Endodermal cell (in vitro differentiated cells): ENCODE data around the gene FCAR. TPM values are rescaled to one million over a fixed set of nuclear protein-coding genes. Genes with fewer than 3 reads are reported as not detected.
"Not testable (repeated sequence)": the region's sequence is repeated elsewhere in the genome, so short reads cannot be mapped to it uniquely, and the experiment has no call there.

Experiments used
- DNase-seq: peaks from one replicate; pipeline ENCODE4 v3.0.0-alpha.2; 2017
- H3K27ac ChIP-seq: 2 replicates; pipeline ENCODE4 v1.5.1; 2013; ENCODE audit warnings: mild to moderate bottlenecking, low read depth, low read length, moderate library complexity
- H3K27me3 ChIP-seq: 2 replicates; pipeline ENCODE4 v1.6.1; 2013; ENCODE audit warnings: mild to moderate bottlenecking, low read length, moderate library complexity; ENCODE audit not compliant: insufficient read depth, control insufficient read depth, poor library complexity, severe bottlenecking
- H3K36me3 ChIP-seq: 2 replicates; pipeline ENCODE4 v1.7.0; 2013; ENCODE audit warnings: mild to moderate bottlenecking, low read length, moderate library complexity; ENCODE audit not compliant: control insufficient read depth, insufficient read depth
- H3K4me1 ChIP-seq: one replicate; pipeline ENCODE4 v1.7.0; 2013; ENCODE audit warnings: low read length; ENCODE audit not compliant: control insufficient read depth, insufficient read depth
- H3K4me3 ChIP-seq: 2 replicates; pipeline ENCODE4 v1.5.1; 2013; ENCODE audit warnings: mild to moderate bottlenecking, low read length, moderate library complexity
- H3K9ac ChIP-seq: 2 replicates; pipeline ENCODE4 v1.6.1; 2013; ENCODE audit warnings: mild to moderate bottlenecking, low read length, moderate library complexity; ENCODE audit not compliant: poor library complexity, severe bottlenecking; ENCODE audit errors: extremely low read depth
- H3K9me3 ChIP-seq: 2 replicates; pipeline ENCODE4 v1.6.1; 2013; ENCODE audit warnings: mild to moderate bottlenecking, low read length, moderate library complexity; ENCODE audit not compliant: control insufficient read depth
- H3K27ac Mint-ChIP-seq: 2 replicates; pipeline ENCODE4 v1.8.0; 2020; ENCODE audit warnings: mixed read lengths
- H3K27me3 Mint-ChIP-seq: 2 replicates; pipeline ENCODE4 v1.8.0; 2021; ENCODE audit warnings: mild to moderate bottlenecking, mixed read lengths; ENCODE audit not compliant: insufficient read depth
- H3K36me3 Mint-ChIP-seq: 2 replicates; pipeline ENCODE4 v1.8.0; 2020; ENCODE audit warnings: low read depth, mixed read lengths
- H3K4me1 Mint-ChIP-seq: 2 replicates; pipeline ENCODE4 v1.8.0; 2020; ENCODE audit warnings: mixed read lengths
- H3K4me3 Mint-ChIP-seq: 2 replicates; pipeline ENCODE4 v1.8.0; 2020; ENCODE audit warnings: mild to moderate bottlenecking, moderate library complexity, mixed read lengths
- H3K9me3 Mint-ChIP-seq: 2 replicates; pipeline ENCODE4 v1.8.0; 2020; ENCODE audit warnings: mild to moderate bottlenecking, mixed read lengths
- CTCF ChIP-seq: fragments of 200-600 bp; sonication (generic); conservative IDR thresholded peaks from 2 replicates; pipeline ENCODE4 v1.5.0; 2021; ENCODE audit warnings: antibody characterized with exemption, mild to moderate bottlenecking
- WGBS, 2 experiments: methylation state at CpG; one replicate each; pipeline versions ENCODE4 v1.1.5 to v1.1.7; 2013; ENCODE audit warnings: missing lambda C conversion rate in 2 of 2, mixed read lengths in 1 of 2; ENCODE audit not compliant: insufficient coverage in 1 of 2, insufficient read length in 1 of 2; 5-methylcytosine and 5-hydroxymethylcytosine counted together
- total RNA-seq, 2 donors: library from RNA; stranded (reverse); fragmentation: NEBNext Ultra II Directional in 1 of 2; extraction: Animal tissue kit (Norgen Biotek cat#: 25700) in 1 of 2; gene quantifications; 2 replicates in 1 of 2; 3 replicates in 1 of 2; pipeline ENCODE4 v1.2.1, GENCODE V29; 2021

FCAR gene
- total RNA-seq, 2 donors from 2014 or later, result not detected

GRCh38 chr19:54902061-54902460 lies 28.0 kb downstream of the FCAR start:
- TF ChIP-seq CTCF, result no peak
- H3K9ac ChIP-seq, result no peak overlapping the region
- no peak overlapping the region for H3K4me3 ChIP-seq
- Mint-ChIP-seq H3K4me3 (no peak overlapping the region), H3K4me1 (peaks cover 53% of the 10 kb centered on the region), H3K36me3 (peaks cover 40% of the 10 kb centered on the region), H3K27me3 (no peaks in the 10 kb centered on the region), H3K27ac (no peak overlapping the region), H3K9me3 (no peaks in the 10 kb centered on the region)
- no peak for DNase-seq
- 76 to 94% methylated on average over 2 to 3 of the region's 3 CpGs for WGBS, 2 experiments
- no peak overlapping the region for H3K27ac ChIP-seq
- peaks cover 4% of the 10 kb centered on the region for H3K9me3 ChIP-seq
- H3K4me1 ChIP-seq, result peaks cover 12% of the 10 kb centered on the region
- peaks cover 65% of the 10 kb centered on the region for H3K36me3 ChIP-seq
- H3K27me3 ChIP-seq, result no peaks in the 10 kb centered on the region

DNA sequence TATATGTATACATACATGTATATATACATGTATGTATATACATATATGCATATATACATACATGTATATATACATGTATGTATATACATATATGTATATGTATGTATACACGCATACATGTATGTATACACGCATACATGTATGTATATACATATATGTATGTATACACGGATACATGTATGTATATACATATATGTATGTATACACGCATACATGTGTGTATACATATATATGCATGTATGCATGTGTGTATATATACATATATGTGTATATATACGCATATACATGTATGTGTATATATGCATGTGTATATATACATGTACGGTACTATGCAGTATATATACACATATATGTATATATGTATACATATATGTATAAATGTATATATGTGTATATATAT lies 29.3 kb downstream of the FCAR start:
- Histone ChIP-seq H3K9ac (no peak overlapping the region), H3K27ac (no peak overlapping the region), H3K27me3 (no peaks in the 10 kb centered on the region), H3K36me3 (peaks cover 66% of the 10 kb centered on the region), H3K4me1 (peaks cover 12% of the 10 kb centered on the region), H3K4me3 (no peak overlapping the region), H3K9me3 (peaks cover 4% of the 10 kb centered on the region)
- Mint-ChIP-seq H3K4me1 (peaks cover 43% of the 10 kb centered on the region), H3K27ac (no peak overlapping the region), H3K4me3 (no peak overlapping the region), H3K27me3 (no peaks in the 10 kb centered on the region), H3K36me3 (peaks cover 40% of the 10 kb centered on the region), H3K9me3 (no peaks in the 10 kb centered on the region)
- no peak for DNase-seq
- no CpG with 5 or more reads among the region's 6 CpGs for WGBS, 2 experiments
- no peak for TF ChIP-seq CTCF

GRCh38 chr19:54904261-54904660 lies 30.2 kb downstream of the FCAR start:
- not testable (repeated sequence) for H3K9ac ChIP-seq

GRCh38 chr19:54905421-54905802 lies 31.4 kb downstream of the FCAR start:
- WGBS, 2 experiments, result 90 to 93% methylated on average over 3 to 5 of the region's 5 CpGs
- no peak for TF ChIP-seq CTCF

More at GRCh38 chr19:54904261-54904660, 30.2 kb downstream of the FCAR start:
- H3K27me3 ChIP-seq, H3K27ac ChIP-seq, DNase-seq, H3K27ac Mint-ChIP-seq, H3K4me3 ChIP-seq, H3K4me3 Mint-ChIP-seq, H3K9me3 ChIP-seq, H3K9me3 Mint-ChIP-seq, H3K27me3 Mint-ChIP-seq: not testable (repeated sequence)
- 80 to 92% methylated on average over 1 to 2 of the region's 4 CpGs for WGBS, 2 experiments
- peaks cover 38% of the 10 kb centered on the region for H3K36me3 Mint-ChIP-seq
- peaks cover 34% of the 10 kb centered on the region for H3K4me1 Mint-ChIP-seq
- Histone ChIP-seq H3K4me1 (peaks cover 12% of the 10 kb centered on the region), H3K36me3 (peaks cover 69% of the 10 kb centered on the region)

More at GRCh38 chr19:54905421-54905802, 31.4 kb downstream of the FCAR start:
- Mint-ChIP-seq H3K9me3 (no peaks in the 10 kb centered on the region), H3K4me1 (peaks cover 22% of the 10 kb centered on the region), H3K36me3 (peaks cover 34% of the 10 kb centered on the region), H3K27ac (peak overlapping the region; percentile 76), H3K4me3 (peak overlapping the region; percentile 2), H3K27me3 (no peaks in the 10 kb centered on the region)
- Histone ChIP-seq H3K27me3 (no peaks in the 10 kb centered on the region), H3K27ac (no peak overlapping the region), H3K4me1 (peaks cover 12% of the 10 kb centered on the region), H3K9me3 (peaks cover 4% of the 10 kb centered on the region), H3K9ac (no peak overlapping the region), H3K4me3 (no peak overlapping the region), H3K36me3 (peaks cover 75% of the 10 kb centered on the region)
- DNase-seq, result no peak
